B cell (primary cell): ENCODE results near the gene FBXO34.

Experiments
- CTCF ChIP-seq: fragments of 200-600 bp; IDR thresholded peaks from one replicate; pipeline ENCODE4 v1.8.0; 2022; ENCODE audit warnings: antibody characterized with exemption, mild to moderate bottlenecking
- EZH2 ChIP-seq: IDR thresholded peaks from 2 replicates; pipeline ENCODE4 v1.6.1; 2012; ENCODE audit warnings: borderline replicate concordance, low read depth, mild to moderate bottlenecking, moderate library complexity, low read length; ENCODE audit not compliant: insufficient read depth, poor library complexity, severe bottlenecking

- TF ChIP-seq CTCF (no peak), EZH2 (no peak)
These were observed 32.5 kb downstream of the FBXO34 start for GRCh38 chr14:55303691-55304145.
